Choroid plexus epithelial cell (primary cell): Measurements from ENCODE around the gene TOP2A.
A peak's percentile ranks its signal among the peaks of the same experiment; 100 is the strongest.

ENCODE experiments used
- DNase-seq: peaks from one replicate; pipeline ENCODE4 v3.0.0-alpha.2; 2010; ENCODE audit warnings: low read depth
- H3K4me3 ChIP-seq: 2 replicates; pipeline ENCODE4 v1.5.1; 2011; ENCODE audit warnings: low read depth, mild to moderate bottlenecking, control low read depth, low read length, moderate library complexity
- TF ChIP-seq, protein P1 (sequence below): conservative IDR thresholded peaks from 2 replicates; pipeline ENCODE4 v1.5.1; 2011; ENCODE audit warnings: low read depth, mild to moderate bottlenecking, control low read depth, inconsistent platforms, low read length, moderate library complexity

Gene TOP2A

DNA sequence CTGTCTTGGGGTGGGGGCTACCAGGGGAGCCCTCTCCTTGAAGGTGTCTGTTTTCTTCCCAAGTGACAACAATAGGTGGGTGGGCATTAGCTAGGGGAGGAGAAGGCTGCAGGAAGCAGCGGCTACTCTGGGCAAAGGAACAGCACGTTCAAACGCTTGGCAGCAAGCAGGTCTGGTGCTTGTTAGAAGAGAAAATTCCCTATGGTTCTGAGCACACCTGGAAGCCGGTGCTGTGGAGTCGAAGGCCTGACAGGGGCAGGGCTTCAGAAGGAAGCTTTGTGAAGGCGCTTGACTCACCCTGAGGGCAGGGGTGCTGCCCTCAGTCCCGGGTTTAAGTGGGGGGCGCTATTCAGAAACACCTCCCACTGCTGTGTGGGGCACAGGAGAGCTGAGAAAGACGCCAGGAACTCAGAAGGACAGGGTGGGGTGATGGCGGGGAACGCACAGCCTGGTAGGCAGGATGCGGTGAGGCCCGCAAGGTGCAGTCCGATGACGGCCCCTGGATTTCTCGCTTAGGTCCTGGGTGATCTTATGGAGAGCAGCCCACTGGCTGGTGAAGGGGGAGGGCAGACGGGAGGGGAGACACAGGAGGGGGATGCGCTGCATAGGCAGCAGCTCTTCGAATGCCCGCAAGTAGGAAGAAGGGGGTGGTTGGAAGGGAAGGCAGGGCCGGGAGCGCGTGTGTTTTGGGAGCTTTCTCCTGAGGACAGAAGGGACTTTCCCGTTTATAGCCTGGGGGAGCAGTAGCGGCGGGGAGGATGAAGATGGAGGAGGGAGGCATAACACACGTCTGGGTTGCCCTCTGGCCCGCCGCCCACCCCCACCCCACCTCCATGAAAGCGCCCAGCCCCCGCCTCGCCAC is 56.4 kb downstream of the TOP2A start:
- no peak for DNase-seq
- TF ChIP-seq, protein P1, sequence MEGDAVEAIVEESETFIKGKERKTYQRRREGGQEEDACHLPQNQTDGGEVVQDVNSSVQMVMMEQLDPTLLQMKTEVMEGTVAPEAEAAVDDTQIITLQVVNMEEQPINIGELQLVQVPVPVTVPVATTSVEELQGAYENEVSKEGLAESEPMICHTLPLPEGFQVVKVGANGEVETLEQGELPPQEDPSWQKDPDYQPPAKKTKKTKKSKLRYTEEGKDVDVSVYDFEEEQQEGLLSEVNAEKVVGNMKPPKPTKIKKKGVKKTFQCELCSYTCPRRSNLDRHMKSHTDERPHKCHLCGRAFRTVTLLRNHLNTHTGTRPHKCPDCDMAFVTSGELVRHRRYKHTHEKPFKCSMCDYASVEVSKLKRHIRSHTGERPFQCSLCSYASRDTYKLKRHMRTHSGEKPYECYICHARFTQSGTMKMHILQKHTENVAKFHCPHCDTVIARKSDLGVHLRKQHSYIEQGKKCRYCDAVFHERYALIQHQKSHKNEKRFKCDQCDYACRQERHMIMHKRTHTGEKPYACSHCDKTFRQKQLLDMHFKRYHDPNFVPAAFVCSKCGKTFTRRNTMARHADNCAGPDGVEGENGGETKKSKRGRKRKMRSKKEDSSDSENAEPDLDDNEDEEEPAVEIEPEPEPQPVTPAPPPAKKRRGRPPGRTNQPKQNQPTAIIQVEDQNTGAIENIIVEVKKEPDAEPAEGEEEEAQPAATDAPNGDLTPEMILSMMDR: no peak
- no peak overlapping the region for H3K4me3 ChIP-seq

- TF ChIP-seq, protein P1: no peak
- no peak for DNase-seq
- no peak overlapping the region for H3K4me3 ChIP-seq
These were observed 57.6 kb downstream of the TOP2A start for GRCh38 chr17:40360091-40360490.

GRCh38 chr17:40358323-40359038 is 59.2 kb downstream of the TOP2A start:
- TF ChIP-seq, protein P1: peak; percentile 96
- DNase-seq: peak; percentile 90
- peak overlapping the region; percentile 8 for H3K4me3 ChIP-seq

- no peak overlapping the region for H3K4me3 ChIP-seq
- TF ChIP-seq, protein P1: no peak
- no peak for DNase-seq
These were observed 60.5 kb downstream of the TOP2A start for GRCh38 chr17:40356990-40357881.

DNA sequence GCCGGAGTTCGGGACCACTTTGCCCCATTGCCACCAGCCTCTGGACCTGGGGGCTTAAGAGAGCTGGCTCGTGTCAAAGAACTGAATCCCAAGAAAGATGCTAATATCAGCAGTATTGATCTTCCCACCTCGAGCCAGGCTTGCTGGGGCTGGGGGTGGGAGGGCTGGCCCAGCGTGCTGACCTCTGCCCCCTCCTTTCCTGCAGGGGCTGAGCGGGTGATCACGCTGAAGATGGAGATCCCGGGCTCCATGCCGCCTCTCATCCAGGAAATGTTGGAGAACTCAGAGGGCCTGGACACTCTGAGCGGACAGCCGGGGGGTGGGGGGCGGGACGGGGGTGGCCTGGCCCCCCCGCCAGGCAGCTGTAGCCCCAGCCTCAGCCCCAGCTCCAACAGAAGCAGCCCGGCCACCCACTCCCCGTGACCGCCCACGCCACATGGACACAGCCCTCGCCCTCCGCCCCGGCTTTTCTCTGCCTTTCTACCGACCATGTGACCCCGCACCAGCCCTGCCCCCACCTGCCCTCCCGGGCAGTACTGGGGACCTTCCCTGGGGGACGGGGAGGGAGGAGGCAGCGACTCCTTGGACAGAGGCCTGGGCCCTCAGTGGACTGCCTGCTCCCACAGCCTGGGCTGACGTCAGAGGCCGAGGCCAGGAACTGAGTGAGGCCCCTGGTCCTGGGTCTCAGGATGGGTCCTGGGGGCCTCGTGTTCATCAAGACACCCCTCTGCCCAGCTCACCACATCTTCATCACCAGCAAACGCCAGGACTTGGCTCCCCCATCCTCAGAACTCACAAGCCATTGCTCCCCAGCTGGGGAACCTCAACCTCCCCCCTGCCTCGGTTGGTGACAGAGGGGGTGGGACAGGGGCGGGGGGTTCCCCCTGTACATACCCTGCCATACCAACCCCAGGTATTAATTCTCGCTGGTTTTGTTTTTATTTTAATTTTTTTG is 61.6 kb downstream of the TOP2A start:
- TF ChIP-seq, protein P1: no peak
- no peak for DNase-seq
- H3K4me3 ChIP-seq: no peak overlapping the region

GRCh38 chr17:40355123-40355803 is 62.4 kb downstream of the TOP2A start:
- TF ChIP-seq, protein P1: peak; percentile 92
- no peak overlapping the region for H3K4me3 ChIP-seq
- DNase-seq: peak; percentile 66
